HL-60 (cell line): ENCODE measurements around the gene ODR4.

Experiments
- DNase-seq, 2 experiments: peaks; one replicate each; pipeline ENCODE4 v3.0.0-alpha.2; 2010 to 2020; ENCODE audit warnings: low read depth in 1 of 2, low spot score in 1 of 2
- H3K27ac ChIP-seq: fragments of 250-450 bp; sonication (Bioruptor Pico); replicated peaks from 2 replicates; pipeline ENCODE4 v1.5.1; 2020; ENCODE audit warnings: mild to moderate bottlenecking, moderate library complexity
- H3K27me3 ChIP-seq: fragments of 250-450 bp; sonication (Bioruptor Pico); 2 replicates; pipeline ENCODE4 v1.5.1; 2021; ENCODE audit warnings: mild to moderate bottlenecking, moderate library complexity; ENCODE audit not compliant: insufficient read depth, poor library complexity, severe bottlenecking
- H3K4me3 ChIP-seq: replicated peaks from 2 replicates; pipeline ENCODE4 v1.5.1; 2011; ENCODE audit warnings: mild to moderate bottlenecking, control low read depth, low read length; ENCODE audit not compliant: insufficient read depth
- GABPA ChIP-seq: IDR thresholded peaks from 2 replicates; pipeline ENCODE4 v1.6.1; 2012; ENCODE audit warnings: low read depth
- POLR2AphosphoS5 ChIP-seq: IDR thresholded peaks from 2 replicates; pipeline ENCODE4 v1.6.1; 2012; ENCODE audit warnings: low read depth
- REST ChIP-seq: IDR thresholded peaks from 2 replicates; pipeline ENCODE4 v1.6.1; 2012; ENCODE audit warnings: low read depth; ENCODE audit not compliant: insufficient replicate concordance
- SPI1 ChIP-seq: IDR thresholded peaks from 2 replicates; pipeline ENCODE4 v1.6.1; 2012; ENCODE audit warnings: low read depth, mild to moderate bottlenecking, borderline replicate concordance
- TF ChIP-seq, protein P1 (sequence below): IDR thresholded peaks from one replicate; pipeline ENCODE4 v1.5.1; 2011; ENCODE audit warnings: low read length, control low read depth, inconsistent platforms; ENCODE audit not compliant: insufficient read depth

The ODR4 gene

GRCh38 chr1:186440584-186440983, 64.9 kb downstream of the ODR4 start:
- Histone ChIP-seq H3K27me3 (no peaks in the 10 kb centered on the region), H3K4me3 (no peak overlapping the region), H3K27ac (no peak overlapping the region)
- TF ChIP-seq, protein P1, sequence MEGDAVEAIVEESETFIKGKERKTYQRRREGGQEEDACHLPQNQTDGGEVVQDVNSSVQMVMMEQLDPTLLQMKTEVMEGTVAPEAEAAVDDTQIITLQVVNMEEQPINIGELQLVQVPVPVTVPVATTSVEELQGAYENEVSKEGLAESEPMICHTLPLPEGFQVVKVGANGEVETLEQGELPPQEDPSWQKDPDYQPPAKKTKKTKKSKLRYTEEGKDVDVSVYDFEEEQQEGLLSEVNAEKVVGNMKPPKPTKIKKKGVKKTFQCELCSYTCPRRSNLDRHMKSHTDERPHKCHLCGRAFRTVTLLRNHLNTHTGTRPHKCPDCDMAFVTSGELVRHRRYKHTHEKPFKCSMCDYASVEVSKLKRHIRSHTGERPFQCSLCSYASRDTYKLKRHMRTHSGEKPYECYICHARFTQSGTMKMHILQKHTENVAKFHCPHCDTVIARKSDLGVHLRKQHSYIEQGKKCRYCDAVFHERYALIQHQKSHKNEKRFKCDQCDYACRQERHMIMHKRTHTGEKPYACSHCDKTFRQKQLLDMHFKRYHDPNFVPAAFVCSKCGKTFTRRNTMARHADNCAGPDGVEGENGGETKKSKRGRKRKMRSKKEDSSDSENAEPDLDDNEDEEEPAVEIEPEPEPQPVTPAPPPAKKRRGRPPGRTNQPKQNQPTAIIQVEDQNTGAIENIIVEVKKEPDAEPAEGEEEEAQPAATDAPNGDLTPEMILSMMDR, result no peak
- TF ChIP-seq GABPA (no peak), REST (no peak), SPI1 (no peak), POLR2AphosphoS5 (no peak)
- DNase-seq, result no peak

DNA sequence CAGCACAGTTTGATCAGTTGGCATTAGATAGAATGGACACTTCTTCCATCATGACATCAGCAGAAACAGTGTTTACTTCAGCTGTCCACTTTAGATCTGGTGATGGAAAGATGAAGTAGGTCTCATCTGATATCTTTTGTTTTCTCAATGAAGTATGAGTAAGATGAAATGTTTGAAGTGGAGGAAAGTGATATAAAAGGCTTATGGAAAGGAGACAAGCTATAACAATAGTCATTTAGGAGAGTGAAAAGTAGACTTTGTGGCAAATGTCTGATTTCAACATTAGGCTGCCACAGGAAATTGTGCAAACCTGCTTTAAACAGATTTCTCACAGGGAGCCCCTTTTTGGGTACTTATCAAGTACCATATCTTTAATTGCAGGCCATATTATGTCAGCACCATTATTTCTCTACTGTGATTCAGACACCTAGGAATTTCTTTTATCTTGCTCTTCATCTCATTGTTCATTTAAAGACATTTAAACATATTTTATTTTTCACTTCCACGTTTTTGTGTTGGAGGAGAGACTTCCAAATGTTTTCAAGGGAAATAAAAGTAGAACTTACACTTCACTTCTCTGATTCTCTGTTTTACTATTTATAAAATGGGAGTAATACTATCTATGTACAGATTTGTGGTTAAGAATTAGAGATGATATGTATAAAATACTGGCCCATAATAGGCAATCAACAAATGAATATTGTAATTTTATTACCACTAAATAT, 67.2 kb downstream of the ODR4 start:
- no peaks in the 10 kb centered on the region for H3K27me3 ChIP-seq
- no peak for TF ChIP-seq POLR2AphosphoS5
- peak; percentile 27; the same call in 1 of the 2 replicates for TF ChIP-seq GABPA
- H3K27ac ChIP-seq, result no peak overlapping the region
- peak in 1 of 2 experiments; percentile 52 for DNase-seq
- H3K4me3 ChIP-seq, result no peak overlapping the region

DNA sequence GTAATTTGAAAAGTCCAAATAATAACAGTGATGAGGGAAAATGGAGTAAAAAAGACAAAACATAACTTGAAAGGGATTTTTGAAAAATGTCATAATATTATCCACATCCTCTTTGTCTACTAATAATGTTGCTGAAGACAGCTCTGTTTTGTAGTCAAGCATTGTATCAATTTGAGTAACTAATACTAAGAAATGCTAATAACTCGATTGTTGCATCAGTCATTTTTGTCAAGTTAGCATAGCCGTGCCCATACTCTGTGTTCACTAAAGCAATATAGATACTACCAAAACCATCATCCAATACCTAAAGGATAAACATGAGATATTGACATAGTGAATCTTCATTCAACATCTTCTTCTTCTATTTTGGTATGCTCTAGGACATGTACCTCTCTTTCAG, 68.0 kb downstream of the ODR4 start:
- no peaks in the 10 kb centered on the region for H3K27me3 ChIP-seq
- DNase-seq, result no peak
- TF ChIP-seq REST (no peak), POLR2AphosphoS5 (no peak), GABPA (no peak)
- TF ChIP-seq, protein P1, result no peak
- H3K27ac ChIP-seq, result no peak overlapping the region
- H3K4me3 ChIP-seq, result no peak overlapping the region

GRCh38 chr1:186446152-186446551, 70.5 kb downstream of the ODR4 start:
- no peak overlapping the region for H3K4me3 ChIP-seq
- TF ChIP-seq REST (no peak), POLR2AphosphoS5 (no peak), SPI1 (no peak), GABPA (no peak)
- TF ChIP-seq, protein P1, result no peak
- no peak overlapping the region for H3K27ac ChIP-seq
- H3K27me3 ChIP-seq, result no peaks in the 10 kb centered on the region
- DNase-seq, result no peak
